Lung (tissue), 12 donors: ENCODE results near the gene CDCA4. TPM values are rescaled to one million over a fixed set of nuclear protein-coding genes. Genes with fewer than 3 reads are reported as not detected.

Experiments used
- ATAC-seq: fragments of 200-7000 bp; cut with Tn5 transposase; one replicate; pipeline ENCODE4 v1.9.1; 2020; ENCODE audit warnings: moderate number of reproducible peaks; ENCODE audit not compliant: insufficient read depth, low FRiP score
- DNase-seq, 3 donors: peaks; one replicate each; pipeline ENCODE4 v3.0.0-alpha.2; 2013 to 2017
- H3K27ac ChIP-seq, 2 donors: one replicate each; pipeline ENCODE4 v1.5.1; 2013; ENCODE audit warnings: mild to moderate bottlenecking in 2 of 2, moderate library complexity in 2 of 2, control low read depth in 1 of 2, inconsistent platforms in 1 of 2, low read depth in 1 of 2, low read length in 1 of 2
- H3K27me3 ChIP-seq, 3 donors: one replicate each; pipeline ENCODE4 v1.5.1; 2013; ENCODE audit warnings: low read length in 2 of 3; ENCODE audit not compliant: control insufficient read depth in 3 of 3, insufficient read depth in 3 of 3
- H3K36me3 ChIP-seq, 4 donors: one replicate each; pipeline ENCODE4 v1.5.1; 2013; ENCODE audit warnings: low read length in 4 of 4, mild to moderate bottlenecking in 1 of 4, moderate library complexity in 1 of 4; ENCODE audit not compliant: control insufficient read depth in 4 of 4, insufficient read depth in 4 of 4
- H3K4me1 ChIP-seq, 5 donors: one replicate each; pipeline ENCODE4 v1.5.1; 2013; ENCODE audit warnings: low read length in 5 of 5, mild to moderate bottlenecking in 2 of 5, moderate library complexity in 1 of 5; ENCODE audit not compliant: control insufficient read depth in 5 of 5, insufficient read depth in 5 of 5
- H3K4me3 ChIP-seq: one replicate; pipeline ENCODE4 v1.5.1; 2013; ENCODE audit warnings: mild to moderate bottlenecking, control low read depth, moderate library complexity
- H3K9ac ChIP-seq, 2 donors: one replicate each; pipeline ENCODE4 v1.5.1; 2013; ENCODE audit warnings: low read length in 2 of 2, control low read depth in 1 of 2; ENCODE audit not compliant: insufficient read depth in 1 of 2
- H3K9me3 ChIP-seq, 4 donors: one replicate each; pipeline ENCODE4 v1.5.1; 2013; ENCODE audit warnings: low read length in 3 of 4, mild to moderate bottlenecking in 1 of 4, moderate library complexity in 1 of 4; ENCODE audit not compliant: control insufficient read depth in 4 of 4, insufficient read depth in 3 of 4
- WGBS, 2 donors: extraction: QIAGEN DNeasy Blood & Tissue Kit; methylation state at CpG; one replicate each; pipeline ENCODE4 v1.1.7; 2013; 5-methylcytosine and 5-hydroxymethylcytosine counted together
- polyA plus RNA-seq, 2 donors: library from polyadenylated mRNA; stranded (reverse); fragments of 200-250 nt; gene quantifications; one replicate each; pipeline ENCODE4 v1.2.1, GENCODE V29; 2013
- total RNA-seq, 2 donors: library from RNA; depleted of rRNA in 1 of 2; stranded (reverse); fragments of >200 nt in 1 of 2; gene quantifications; one replicate each; pipeline ENCODE4 v1.2.1, GENCODE V29; 2014 to 2021
- TF ChIP-seq, protein P1 (sequence below): IDR thresholded peaks from 2 replicates; pipeline ENCODE4 v1.5.1; 2012; ENCODE audit warnings: mild to moderate bottlenecking; ENCODE audit errors: control extremely low read depth, extremely low read depth
- donor health status: control.
- donor health status: control.
- donor health status: Bipolar disorder and iron deficiency.
- donor health status: healthy.
- donor health status: DM: yes; HTN: yes; CAD: no.

Gene CDCA4
- total and polyA plus RNA-seq, 4 donors, result 7.5 to 9.8 (median 8.2) TPM

DNA sequence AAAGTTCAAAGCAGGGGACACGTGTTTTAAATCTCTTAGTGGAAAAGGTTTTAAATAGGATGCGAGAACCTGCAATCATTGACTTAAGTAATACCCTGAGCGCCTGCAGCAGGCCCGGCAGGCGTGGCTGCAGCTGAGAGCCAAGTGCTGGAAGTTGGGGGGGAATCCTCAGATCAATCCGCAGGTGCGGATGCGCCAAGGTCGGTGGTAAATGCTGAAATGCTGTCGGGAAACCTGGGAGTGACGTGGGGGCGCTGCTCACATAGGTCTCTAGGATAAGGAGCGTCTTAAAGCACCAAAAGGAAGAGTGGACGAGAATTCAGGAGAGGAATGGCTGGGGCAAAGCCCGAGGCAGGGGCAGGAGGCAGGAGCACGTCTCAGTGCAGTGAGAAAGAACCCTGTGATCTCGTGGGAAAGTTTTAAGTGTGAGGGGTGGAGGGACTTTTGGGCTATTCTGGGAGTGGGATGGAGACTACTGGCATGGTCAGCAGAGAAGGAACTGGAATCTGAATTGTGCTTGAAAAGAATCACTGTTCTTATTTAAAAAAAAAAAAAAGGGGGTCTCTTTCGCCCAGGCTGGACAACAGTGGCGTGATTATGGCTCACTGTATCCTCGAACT is 883 bp upstream of the CDCA4 start:
- H3K4me1 ChIP-seq, result peaks cover 3 to 31% (median 7%) of the 10 kb centered on the region in 5 donors
- peak overlapping the region; percentile 36 for H3K4me3 ChIP-seq
- no peaks in the 10 kb centered on the region for H3K36me3 ChIP-seq
- WGBS, 2 donors, result 10 to 11% methylated on average over 20 of the region's 20 CpGs
- no peaks in the 10 kb centered on the region for H3K9me3 ChIP-seq
- peak overlapping the region; percentile 63 to 82 for H3K9ac ChIP-seq
- DNase-seq, result peak in 2 of 3 donors; percentile 48 to 65
- H3K27me3 ChIP-seq, result no peaks in the 10 kb centered on the region
- no peak for ATAC-seq
- H3K27ac ChIP-seq, result peak overlapping the region; percentile 50 to 97
- TF ChIP-seq, protein P1, sequence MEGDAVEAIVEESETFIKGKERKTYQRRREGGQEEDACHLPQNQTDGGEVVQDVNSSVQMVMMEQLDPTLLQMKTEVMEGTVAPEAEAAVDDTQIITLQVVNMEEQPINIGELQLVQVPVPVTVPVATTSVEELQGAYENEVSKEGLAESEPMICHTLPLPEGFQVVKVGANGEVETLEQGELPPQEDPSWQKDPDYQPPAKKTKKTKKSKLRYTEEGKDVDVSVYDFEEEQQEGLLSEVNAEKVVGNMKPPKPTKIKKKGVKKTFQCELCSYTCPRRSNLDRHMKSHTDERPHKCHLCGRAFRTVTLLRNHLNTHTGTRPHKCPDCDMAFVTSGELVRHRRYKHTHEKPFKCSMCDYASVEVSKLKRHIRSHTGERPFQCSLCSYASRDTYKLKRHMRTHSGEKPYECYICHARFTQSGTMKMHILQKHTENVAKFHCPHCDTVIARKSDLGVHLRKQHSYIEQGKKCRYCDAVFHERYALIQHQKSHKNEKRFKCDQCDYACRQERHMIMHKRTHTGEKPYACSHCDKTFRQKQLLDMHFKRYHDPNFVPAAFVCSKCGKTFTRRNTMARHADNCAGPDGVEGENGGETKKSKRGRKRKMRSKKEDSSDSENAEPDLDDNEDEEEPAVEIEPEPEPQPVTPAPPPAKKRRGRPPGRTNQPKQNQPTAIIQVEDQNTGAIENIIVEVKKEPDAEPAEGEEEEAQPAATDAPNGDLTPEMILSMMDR, result no peak

DNA sequence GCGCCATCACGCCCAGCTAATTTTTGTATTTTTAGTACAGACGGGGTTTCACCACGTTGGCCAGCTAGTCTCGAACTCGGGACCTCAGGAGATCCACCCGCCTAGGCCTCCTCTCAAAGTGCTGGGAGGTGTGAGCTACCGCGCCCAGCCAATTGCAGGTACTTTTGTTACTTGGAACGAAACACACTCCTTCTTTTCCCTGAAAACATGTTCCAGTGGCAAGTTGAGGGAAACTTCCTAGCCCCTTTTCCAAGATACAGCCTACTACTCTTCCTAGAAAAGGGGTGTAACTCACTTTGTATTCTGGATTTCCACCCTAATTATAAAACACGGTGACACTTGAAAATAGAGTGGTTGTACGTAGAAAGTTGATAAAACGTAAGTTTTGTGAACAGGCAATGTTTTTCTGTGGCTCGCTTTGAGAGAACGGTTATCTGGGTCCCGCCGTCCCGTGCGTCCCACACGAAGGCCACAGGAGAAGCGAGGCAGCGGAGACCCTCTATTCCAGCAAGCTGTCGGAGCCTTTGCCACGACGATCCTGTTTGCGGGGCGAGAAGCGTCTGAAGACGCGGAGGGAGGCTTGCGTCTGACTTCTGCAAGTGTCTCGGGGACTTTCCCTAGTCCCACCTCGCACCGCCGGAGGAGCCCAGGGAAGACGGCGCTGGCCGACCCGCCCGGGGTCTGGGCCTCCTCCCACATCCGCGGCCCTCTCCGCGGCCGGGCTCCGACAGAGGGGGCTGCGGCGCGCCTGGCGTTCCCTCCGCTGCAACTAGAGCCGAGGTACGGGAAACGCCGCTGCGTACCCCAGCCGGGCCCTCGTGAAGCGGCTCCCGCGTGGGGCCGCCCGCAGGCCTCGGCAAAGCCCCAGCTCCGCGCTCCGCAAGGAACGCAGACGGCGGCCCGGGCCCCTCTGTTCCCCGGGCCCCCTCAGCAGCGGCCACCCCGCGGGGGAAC is 745 bp downstream of the CDCA4 start:
- Histone ChIP-seq H3K9me3 (no peaks in the 10 kb centered on the region), H3K27ac (peak overlapping the region; percentile 77 to 91), H3K9ac (peak overlapping the region in 1 of 2 donors; percentile 78), H3K36me3 (no peaks in the 10 kb centered on the region), H3K27me3 (no peaks in the 10 kb centered on the region), H3K4me3 (peak overlapping the region; percentile 92), H3K4me1 (peaks cover 5 to 39% (median 7%) of the 10 kb centered on the region in 5 donors)
- 6 to 11% methylated on average over 52 to 75 of the region's 75 CpGs for WGBS, 2 donors
- ATAC-seq, result no peak
- DNase-seq, result peak; percentile 58 to 60 (median 60)
- TF ChIP-seq, protein P1, result no peak

DNA sequence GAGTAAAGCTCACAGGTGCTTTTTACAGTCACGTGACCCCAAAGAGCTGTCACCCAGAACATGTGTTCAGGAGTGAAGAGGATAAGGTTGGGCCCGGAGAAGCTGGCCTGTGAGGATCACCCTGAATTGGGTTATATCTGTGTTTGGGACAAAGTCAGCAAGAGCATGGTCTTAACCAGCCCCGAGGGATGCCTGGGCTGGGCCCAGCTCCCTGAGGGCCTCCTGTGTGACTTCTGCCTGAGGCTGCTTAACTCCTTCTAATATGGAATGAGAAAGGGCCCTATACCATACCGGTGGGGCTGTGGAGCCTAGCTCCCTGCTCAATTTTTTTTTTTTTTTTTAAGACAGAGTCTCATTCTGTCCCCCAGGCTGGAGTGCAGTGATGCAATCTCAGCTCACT is 2.5 kb downstream of the CDCA4 start:
- DNase-seq (no peak), ATAC-seq (no peak)
- H3K27me3 ChIP-seq, result no peaks in the 10 kb centered on the region
- TF ChIP-seq, protein P1, result no peak
- 82 to 93% methylated on average over 4 of the region's 4 CpGs for WGBS, 2 donors
- no peak overlapping the region for H3K9ac ChIP-seq
- no peaks in the 10 kb centered on the region for H3K9me3 ChIP-seq
- no peak overlapping the region for H3K27ac ChIP-seq
- no peaks in the 10 kb centered on the region for H3K36me3 ChIP-seq
- H3K4me1 ChIP-seq, result peaks cover 5 to 52% (median 9%) of the 10 kb centered on the region in 5 donors
- no peak overlapping the region for H3K4me3 ChIP-seq
